CD4-positive, alpha-beta T cell (primary cell): Measurements from ENCODE around the gene ITPKB. TPM values are rescaled to one million over a fixed set of nuclear protein-coding genes. Genes with fewer than 3 reads are reported as not detected.

Source experiments
- ATAC-seq: fragments of 200-7000 bp; cut with Tn5 transposase; one replicate; pipeline ENCODE4 v1.10.0; 2022; ENCODE audit warnings: mild to moderate bottlenecking; ENCODE audit not compliant: poor library complexity
- CTCF ChIA-PET: fragments of 350-600 bp; sonication (Branson Sonifier 250); formaldehyde crosslinking; loops from one replicate; lab custom pipeline; 2021; ENCODE audit warnings: antibody characterized with exemption, inconsistent platforms; lab: Charles Lee
- POLR2A ChIA-PET: fragments of 350-600 bp; sonication (Branson Sonifier 250); formaldehyde crosslinking; loops from one replicate; lab custom pipeline; 2021; ENCODE audit warnings: antibody characterized with exemption, inconsistent platforms; lab: Charles Lee
- DNase-seq, 14 experiments: peaks; one replicate each; pipeline ENCODE4 v3.0.0-alpha.2; 2013 to 2020; ENCODE audit warnings: mixed read lengths in 2 of 14
- H3K27ac ChIP-seq, 2 donors: one replicate each; pipeline versions ENCODE4 v1.5.1 to v1.7.0; 2013; ENCODE audit warnings: low read length in 2 of 2, low read depth in 1 of 2, mild to moderate bottlenecking in 1 of 2
- H3K27me3 ChIP-seq, 2 experiments: 1 replicate in 1 of 2; 2 replicates in 1 of 2; pipeline versions ENCODE4 v1.6.1 to v1.7.0; 2013; ENCODE audit warnings: low read length in 2 of 2, control low read depth in 1 of 2, mild to moderate bottlenecking in 1 of 2, moderate library complexity in 1 of 2; ENCODE audit not compliant: insufficient read depth in 2 of 2, control insufficient read depth in 1 of 2
- H3K36me3 ChIP-seq: one replicate; pipeline ENCODE4 v1.6.1; 2013; ENCODE audit warnings: low read length, control low read depth; ENCODE audit not compliant: insufficient read depth
- H3K4me1 ChIP-seq: one replicate; pipeline ENCODE4 v1.6.1; 2013; ENCODE audit warnings: low read length, control low read depth; ENCODE audit not compliant: insufficient read depth
- H3K4me3 ChIP-seq: one replicate; pipeline ENCODE4 v1.5.1; 2013; ENCODE audit warnings: mild to moderate bottlenecking, low read length, moderate library complexity
- H3K9me3 ChIP-seq, 2 experiments: 1 replicate in 1 of 2; 2 replicates in 1 of 2; pipeline versions ENCODE4 v1.6.1 to v1.7.0; 2013; ENCODE audit warnings: low read length in 2 of 2, mild to moderate bottlenecking in 2 of 2, control low read depth in 1 of 2, moderate library complexity in 1 of 2; ENCODE audit not compliant: control insufficient read depth in 1 of 2, insufficient read depth in 1 of 2
- H3K27ac Mint-ChIP-seq: one replicate; pipeline ENCODE4 v1.8.0; 2020; ENCODE audit warnings: mixed read lengths
- H3K27me3 Mint-ChIP-seq: one replicate; pipeline ENCODE4 v1.8.0; 2021; ENCODE audit warnings: mixed read lengths
- H3K36me3 Mint-ChIP-seq: one replicate; pipeline ENCODE4 v1.8.0; 2021; ENCODE audit warnings: low read depth, mixed read lengths
- H3K4me1 Mint-ChIP-seq: one replicate; pipeline ENCODE4 v1.8.0; 2021; ENCODE audit warnings: low read depth, mixed read lengths
- H3K4me3 Mint-ChIP-seq: one replicate; pipeline ENCODE4 v1.8.0; 2020; ENCODE audit warnings: mild to moderate bottlenecking, mixed read lengths
- H3K9me3 Mint-ChIP-seq: one replicate; pipeline ENCODE4 v1.8.0; 2020; ENCODE audit warnings: mixed read lengths
- CTCF ChIP-seq: fragments of 200-600 bp; IDR thresholded peaks from one replicate; pipeline ENCODE4 v1.8.0; 2022; ENCODE audit warnings: antibody characterized with exemption, mild to moderate bottlenecking
- intact Hi-C, 2 experiments: fragments of 100-400 bp; cut with DNase I in 1 of 2; cut with micrococcal nuclease in 1 of 2; formaldehyde crosslinking; loops; one replicate each; pipeline versions ENCODE4 v1.15.1 to v1.9.0; 2023 to 2025; cut with DNase I, micrococcal nuclease
- total RNA-seq, 174 experiments: library from RNA in 2 of 174; stranded (reverse) in 2 of 174; gene quantifications; one replicate each; pipeline ENCODE4 v1.2.3 and lab custom pipeline; 2021 to 2026

The ITPKB gene
- total RNA-seq, 2 experiments from 2014 or later: 565 to 583 TPM

GRCh38 chr1:226606311-226607267 is 132.5 kb downstream of the ITPKB start:
- Mint-ChIP-seq H3K36me3 (no peaks in the 10 kb centered on the region), H3K4me1 (no peaks in the 10 kb centered on the region), H3K27me3 (no peaks in the 10 kb centered on the region), H3K27ac (no peak overlapping the region), H3K9me3 (no peaks in the 10 kb centered on the region), H3K4me3 (no peak overlapping the region)
- intact Hi-C loops: loop anchor here in 1 of 2 experiments (5.0 kb wide), 1 partner anchor 184 kb away; no protein-coding TSS in a partner anchor
- no peak for TF ChIP-seq CTCF
- Histone ChIP-seq H3K36me3 (no peaks in the 10 kb centered on the region), H3K9me3 (peaks cover 0 to 4% of the 10 kb centered on the region in 2 experiments), H3K4me1 (peaks cover 4% of the 10 kb centered on the region), H3K27ac (no peak overlapping the region), H3K4me3 (no peak overlapping the region), H3K27me3 (no peaks in the 10 kb centered on the region)
- no peak for DNase-seq
- ATAC-seq: no peak
- ChIA-PET CTCF (no interaction called here), POLR2A (no interaction called here)

DNA sequence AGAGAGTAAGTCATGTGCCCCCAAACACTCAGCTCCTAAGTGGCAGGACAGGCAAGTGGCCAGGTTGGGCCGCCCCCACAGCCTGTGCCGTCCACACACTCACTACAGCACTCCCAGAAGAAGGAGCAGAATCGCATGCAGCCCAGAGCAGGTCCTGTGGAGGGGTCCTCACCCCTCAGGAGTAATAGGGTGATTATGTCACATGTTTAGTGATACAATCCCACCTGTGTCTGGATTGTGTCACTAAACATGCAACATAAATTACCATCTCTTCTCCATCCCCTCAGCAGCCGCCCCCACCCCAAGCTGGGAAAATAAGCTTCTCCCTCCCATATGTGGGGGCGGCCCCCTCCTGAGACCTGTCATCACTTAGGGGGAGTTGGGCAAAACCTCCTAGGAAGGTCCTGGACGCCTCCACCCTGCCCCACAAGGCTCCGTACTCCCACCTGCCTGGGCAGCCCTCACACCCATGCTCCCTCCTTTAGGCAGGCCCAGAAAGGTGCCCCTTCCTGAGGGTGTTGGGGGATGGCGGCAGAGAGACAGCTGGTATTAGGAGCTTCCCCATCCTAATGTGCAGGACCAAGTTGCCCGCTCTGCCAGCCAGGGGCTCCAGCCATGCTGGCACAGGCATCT is 133.6 kb downstream of the ITPKB start:
- ChIA-PET POLR2A (no interaction called here), CTCF (no interaction called here)
- Histone ChIP-seq H3K4me3 (no peak overlapping the region), H3K9me3 (peaks cover 0 to 4% of the 10 kb centered on the region in 2 experiments), H3K36me3 (no peaks in the 10 kb centered on the region), H3K27me3 (no peaks in the 10 kb centered on the region), H3K27ac (no peak overlapping the region), H3K4me1 (peaks cover 4% of the 10 kb centered on the region)
- Mint-ChIP-seq H3K9me3 (no peaks in the 10 kb centered on the region), H3K27me3 (no peaks in the 10 kb centered on the region), H3K4me3 (no peak overlapping the region), H3K4me1 (no peaks in the 10 kb centered on the region), H3K27ac (no peak overlapping the region), H3K36me3 (no peaks in the 10 kb centered on the region)
- TF ChIP-seq CTCF: no peak
- intact Hi-C loops: loop anchor here in 1 of 2 experiments (5.0 kb wide), 1 partner anchor 183 kb away; no protein-coding TSS in a partner anchor
- DNase-seq: no peak
- ATAC-seq: no peak

GRCh38 chr1:226604560-226605317 is 134.3 kb downstream of the ITPKB start:
- DNase-seq (no peak), ATAC-seq (no peak)
- Histone ChIP-seq H3K4me3 (no peak overlapping the region), H3K36me3 (no peaks in the 10 kb centered on the region), H3K9me3 (peaks cover 0 to 4% of the 10 kb centered on the region in 2 experiments), H3K27ac (no peak overlapping the region), H3K27me3 (no peaks in the 10 kb centered on the region), H3K4me1 (peaks cover 4% of the 10 kb centered on the region)
- intact Hi-C loops: loop anchor here in 1 of 2 experiments (5.0 kb wide), 1 partner anchor 182 kb away; no protein-coding TSS in a partner anchor
- Mint-ChIP-seq H3K27me3 (no peaks in the 10 kb centered on the region), H3K36me3 (no peaks in the 10 kb centered on the region), H3K4me1 (no peaks in the 10 kb centered on the region), H3K27ac (no peak overlapping the region), H3K4me3 (no peak overlapping the region), H3K9me3 (no peaks in the 10 kb centered on the region)
- TF ChIP-seq CTCF: no peak
- ChIA-PET CTCF (no interaction called here), POLR2A (no interaction called here)
